GM23338 (cell line): Measurements from ENCODE around the gene SHISA8.

Experiments
- EZH2 ChIP-seq: fragments of 200-600 bp; sonication (generic); IDR thresholded peaks from one replicate; pipeline ENCODE4 v1.8.0; 2017; ENCODE audit warnings: antibody characterized with exemption, mild to moderate bottlenecking, low read depth; ENCODE audit not compliant: unreplicated experiment
- STAT1 ChIP-seq: IDR thresholded peaks from one replicate; pipeline ENCODE4 v1.6.1; 2016; ENCODE audit warnings: antibody characterized with exemption; ENCODE audit not compliant: unreplicated experiment
- ZNF331 ChIP-seq: fragments of 250-450 bp; sonication (Bioruptor Pico); IDR thresholded peaks from 2 replicates; pipeline ENCODE4 v1.5.0; 2020; ENCODE audit warnings: low read depth, mild to moderate bottlenecking, moderate library complexity
- TF ChIP-seq, protein P1 (sequence below), 2 experiments: fragments of 200-600 bp in 1 of 2; sonication (generic) in 1 of 2; conservative IDR thresholded peaks; 2 replicates each; pipeline versions ENCODE4 v1.5.1 to v1.6.1; 2016 to 2017; ENCODE audit warnings: antibody characterized with exemption in 2 of 2, low read depth in 2 of 2, mild to moderate bottlenecking in 2 of 2, moderate library complexity in 1 of 2

DNA sequence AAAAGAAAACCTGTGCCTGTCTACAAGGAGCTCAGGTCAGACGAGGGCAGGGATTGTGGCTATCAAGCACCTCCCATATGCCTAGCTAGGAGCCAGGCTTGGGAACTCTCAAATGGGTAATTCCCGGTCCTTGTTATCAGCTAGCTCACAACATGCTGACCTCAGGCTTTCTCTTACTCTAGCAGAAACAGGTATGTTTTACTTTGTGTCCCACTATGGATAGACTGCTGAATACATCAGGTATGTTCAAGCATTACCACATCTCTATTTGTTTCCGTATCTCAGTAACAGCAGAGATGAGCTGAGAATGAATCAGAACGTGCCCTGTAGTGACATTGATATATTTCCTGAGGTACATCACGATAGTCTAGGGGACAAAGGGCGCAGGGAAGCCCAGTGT, 29.4 kb downstream of the SHISA8 start:
- TF ChIP-seq, protein P1, sequence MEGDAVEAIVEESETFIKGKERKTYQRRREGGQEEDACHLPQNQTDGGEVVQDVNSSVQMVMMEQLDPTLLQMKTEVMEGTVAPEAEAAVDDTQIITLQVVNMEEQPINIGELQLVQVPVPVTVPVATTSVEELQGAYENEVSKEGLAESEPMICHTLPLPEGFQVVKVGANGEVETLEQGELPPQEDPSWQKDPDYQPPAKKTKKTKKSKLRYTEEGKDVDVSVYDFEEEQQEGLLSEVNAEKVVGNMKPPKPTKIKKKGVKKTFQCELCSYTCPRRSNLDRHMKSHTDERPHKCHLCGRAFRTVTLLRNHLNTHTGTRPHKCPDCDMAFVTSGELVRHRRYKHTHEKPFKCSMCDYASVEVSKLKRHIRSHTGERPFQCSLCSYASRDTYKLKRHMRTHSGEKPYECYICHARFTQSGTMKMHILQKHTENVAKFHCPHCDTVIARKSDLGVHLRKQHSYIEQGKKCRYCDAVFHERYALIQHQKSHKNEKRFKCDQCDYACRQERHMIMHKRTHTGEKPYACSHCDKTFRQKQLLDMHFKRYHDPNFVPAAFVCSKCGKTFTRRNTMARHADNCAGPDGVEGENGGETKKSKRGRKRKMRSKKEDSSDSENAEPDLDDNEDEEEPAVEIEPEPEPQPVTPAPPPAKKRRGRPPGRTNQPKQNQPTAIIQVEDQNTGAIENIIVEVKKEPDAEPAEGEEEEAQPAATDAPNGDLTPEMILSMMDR (conservative IDR thresholded peaks at IDR 0.05; ENCODE audit: low read depth in 2 of 2): no peak
- TF ChIP-seq ZNF331 (CRISPR knock-in tag): no peak
- no peak for TF ChIP-seq EZH2
- no peak for TF ChIP-seq STAT1
